SH-SY5Y (cell line): ENCODE data around the gene PPP2R5C.

Experiments used
- GATA2 ChIP-seq: IDR thresholded peaks from 2 replicates; pipeline ENCODE4 v1.6.1; 2011; ENCODE audit warnings: mild to moderate bottlenecking, low read depth, low read length
- GATA3 ChIP-seq: IDR thresholded peaks from 2 replicates; pipeline ENCODE4 v1.6.1; 2011; ENCODE audit warnings: low read depth, mild to moderate bottlenecking, low read length, moderate library complexity

GRCh38 chr14:101728367-101728742, 33.2 kb upstream of the PPP2R5C start:
- no peak for TF ChIP-seq GATA2
- no peak for TF ChIP-seq GATA3
